ENCODE results near the gene POLA1.

Gene POLA1

DNA sequence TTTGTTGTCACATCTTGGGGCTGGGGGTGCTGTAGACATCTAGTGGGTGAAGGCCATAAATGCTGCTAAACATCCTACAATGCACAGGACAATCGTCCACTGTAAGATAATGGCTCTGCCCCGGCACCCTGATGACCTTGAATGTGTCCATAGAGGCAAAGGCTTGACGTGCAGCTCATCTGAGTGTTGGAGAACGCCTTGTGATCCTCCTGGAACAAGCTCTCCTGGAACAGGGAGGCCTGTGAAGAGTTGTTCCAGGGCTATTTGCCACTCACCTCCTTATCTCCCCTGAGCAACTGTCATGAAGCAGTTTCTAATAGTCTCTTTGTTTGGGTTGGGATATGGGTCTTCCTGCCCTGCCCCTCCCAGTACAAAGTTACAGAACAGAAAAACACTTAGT, 31.4 kb upstream of the POLA1 start:
- H3K4ac ChIP-seq (ENCODE audit: low read length): no peak overlapping the region

DNA sequence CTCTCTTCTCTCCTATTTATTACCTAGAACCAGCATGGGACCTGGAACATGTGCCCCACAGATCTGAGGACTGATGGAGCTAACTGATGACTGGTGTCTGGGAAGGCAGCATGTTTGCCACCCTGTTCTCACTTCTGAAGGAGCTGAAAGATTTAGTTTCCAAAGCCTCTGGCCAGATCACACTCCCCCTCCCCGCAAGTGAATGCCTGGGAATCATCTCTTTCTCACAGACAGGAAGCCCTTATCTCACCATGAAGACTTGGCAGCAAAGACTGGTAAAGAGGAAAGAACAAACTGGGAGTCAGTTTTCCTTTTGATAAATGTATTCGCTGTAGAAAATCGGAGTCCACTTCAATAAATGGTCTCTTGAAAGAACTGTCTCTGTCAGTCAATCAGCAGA, 25.6 kb upstream of the POLA1 start:
- no peak overlapping the region for H3K14ac ChIP-seq (ENCODE audit: low read length)
- WGBS, 2 donors (ENCODE audit: extremely low coverage in 2 of 2, insufficient read length in 2 of 2, insufficient replicate concordance in 1 of 2): no CpG with 5 or more reads among the region's 3 CpGs
- H2BK12ac ChIP-seq (ENCODE audit: low read length): no peak overlapping the region
- no peak overlapping the region for H2AFZ ChIP-seq (ENCODE audit: low read length)
- no peak for DNase-seq (ENCODE audit: low spot score)
- H2BK120ac ChIP-seq (ENCODE audit: low read depth, low read length): no peak overlapping the region
- no peak overlapping the region for H3K4me3 ChIP-seq (ENCODE audit: low read length in 2 of 2)
- H3K27me3 ChIP-seq (ENCODE audit: control insufficient read depth in 3 of 3, insufficient read depth in 3 of 3, low read depth in 1 of 3, low read length in 3 of 3): no peaks in the 10 kb centered on the region
- no peak overlapping the region for H4K8ac ChIP-seq (ENCODE audit: low read depth, low read length)
- H4K91ac ChIP-seq (ENCODE audit: low read depth, low read length, poor library complexity): no peak overlapping the region
- H3K9me3 ChIP-seq (replicated peaks in 1 of 2; ENCODE audit: control insufficient read depth in 2 of 2, insufficient read depth in 1 of 2, low read depth in 1 of 2, low read length in 2 of 2): no peaks in the 10 kb centered on the region
- H3K4me2 ChIP-seq (ENCODE audit: insufficient read depth, low read length, poor library complexity, severe bottlenecking): no peak overlapping the region
- peaks cover 0 to 1% of the 10 kb centered on the region in 2 donors for H3K4me1 ChIP-seq (ENCODE audit: control insufficient read depth in 2 of 2, insufficient read depth in 1 of 2, low read depth in 1 of 2, low read length in 2 of 2)
- H3K9ac ChIP-seq (ENCODE audit: low read depth, low read length, poor library complexity): no peak overlapping the region
- H3K4ac ChIP-seq (ENCODE audit: low read length): no peak overlapping the region
- no peaks in the 10 kb centered on the region for H3K36me3 ChIP-seq (replicated peaks in 1 of 2; ENCODE audit: control insufficient read depth in 2 of 2, insufficient read depth in 2 of 2, low read length in 2 of 2)
- H2BK5ac ChIP-seq (ENCODE audit: low read length): no peak overlapping the region
- no peak overlapping the region for H3K27ac ChIP-seq (replicated peaks; ENCODE audit: low read length)
- H2AK5ac ChIP-seq (ENCODE audit: low read depth, low read length): no peak overlapping the region
- H2BK15ac ChIP-seq (ENCODE audit: low read length): no peak overlapping the region
- H3K18ac ChIP-seq (ENCODE audit: low read length): no peak overlapping the region
- no peak overlapping the region for H3K23ac ChIP-seq (ENCODE audit: low read depth, low read length, poor library complexity)
- H3K79me1 ChIP-seq (ENCODE audit: low read depth, low read length): peaks cover 2% of the 10 kb centered on the region

More for the DNA sequence above, 31.4 kb upstream of the POLA1 start:
- Histone ChIP-seq H2AK5ac (ENCODE audit: low read depth, low read length) (no peak overlapping the region), H3K4me3 (ENCODE audit: low read length in 2 of 2) (no peak overlapping the region), H4K8ac (ENCODE audit: low read depth, low read length) (no peak overlapping the region), H3K27me3 (ENCODE audit: control insufficient read depth in 3 of 3, insufficient read depth in 3 of 3, low read depth in 1 of 3, low read length in 3 of 3) (no peaks in the 10 kb centered on the region), H3K14ac (ENCODE audit: low read length) (no peak overlapping the region), H3K9me3 (replicated peaks in 1 of 2; ENCODE audit: control insufficient read depth in 2 of 2, insufficient read depth in 1 of 2, low read depth in 1 of 2, low read length in 2 of 2) (no peaks in the 10 kb centered on the region), H3K4me1 (ENCODE audit: control insufficient read depth in 2 of 2, insufficient read depth in 1 of 2, low read depth in 1 of 2, low read length in 2 of 2) (peaks cover 2% of the 10 kb centered on the region in 2 donors), H3K18ac (ENCODE audit: low read length) (no peak overlapping the region), H3K36me3 (replicated peaks in 1 of 2; ENCODE audit: control insufficient read depth in 2 of 2, insufficient read depth in 2 of 2, low read length in 2 of 2) (no peaks in the 10 kb centered on the region), H2AFZ (ENCODE audit: low read length) (no peak overlapping the region), H2BK15ac (ENCODE audit: low read length) (no peak overlapping the region), H2BK5ac (ENCODE audit: low read length) (no peak overlapping the region), H2BK120ac (ENCODE audit: low read depth, low read length) (no peak overlapping the region), H3K9ac (ENCODE audit: low read depth, low read length, poor library complexity) (no peak overlapping the region), H2BK12ac (ENCODE audit: low read length) (no peak overlapping the region), H3K4me2 (ENCODE audit: insufficient read depth, low read length, poor library complexity, severe bottlenecking) (no peak overlapping the region), H3K23ac (ENCODE audit: low read depth, low read length, poor library complexity) (no peak overlapping the region), H4K91ac (ENCODE audit: low read depth, low read length, poor library complexity) (no peak overlapping the region), H3K27ac (replicated peaks; ENCODE audit: low read length) (no peak overlapping the region), H3K79me1 (ENCODE audit: low read depth, low read length) (no peaks in the 10 kb centered on the region)
- WGBS, 2 donors (ENCODE audit: extremely low coverage in 2 of 2, insufficient read length in 2 of 2, insufficient replicate concordance in 1 of 2): no CpG with 5 or more reads among the region's 4 CpGs
- no peak for DNase-seq (ENCODE audit: low spot score)

DNA sequence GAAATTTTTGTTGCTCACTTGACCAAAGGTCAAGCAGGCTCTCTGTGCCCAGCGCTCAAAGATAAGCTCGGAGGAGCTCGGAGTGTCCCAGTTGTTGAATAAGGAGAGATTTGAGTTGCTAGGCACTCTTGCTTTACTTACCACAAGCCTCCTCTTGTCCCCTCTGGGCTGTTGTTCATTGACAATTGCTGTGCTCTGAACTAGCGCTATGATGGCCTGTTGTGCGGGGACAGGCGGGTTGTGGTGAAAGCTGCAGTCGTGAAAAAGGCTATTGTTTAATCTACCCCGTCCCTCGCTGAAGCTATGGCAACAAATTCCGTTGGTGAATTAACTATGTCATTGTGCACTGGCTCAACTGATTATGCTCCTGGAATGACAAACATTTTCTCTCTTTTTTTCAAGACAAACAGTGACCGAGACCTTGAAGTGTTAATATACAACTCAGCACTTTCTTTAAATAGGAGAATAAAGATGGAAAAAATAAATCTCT, 21.0 kb upstream of the POLA1 start:
- Histone ChIP-seq H2BK15ac (ENCODE audit: low read length) (no peak overlapping the region), H3K4me3 (ENCODE audit: low read length in 2 of 2) (peak overlapping the region in 1 of 2 donors; percentile 25), H3K18ac (ENCODE audit: low read length) (no peak overlapping the region), H4K8ac (ENCODE audit: low read depth, low read length) (no peak overlapping the region), H3K79me1 (ENCODE audit: low read depth, low read length) (peaks cover 2% of the 10 kb centered on the region), H3K9ac (ENCODE audit: low read depth, low read length, poor library complexity) (no peak overlapping the region), H2AK5ac (ENCODE audit: low read depth, low read length) (no peak overlapping the region), H3K27me3 (ENCODE audit: control insufficient read depth in 3 of 3, insufficient read depth in 3 of 3, low read depth in 1 of 3, low read length in 3 of 3) (no peaks in the 10 kb centered on the region), H2BK5ac (ENCODE audit: low read length) (no peak overlapping the region), H2AFZ (ENCODE audit: low read length) (peak overlapping the region; percentile 46), H3K4me2 (ENCODE audit: insufficient read depth, low read length, poor library complexity, severe bottlenecking) (no peak overlapping the region), H3K4ac (ENCODE audit: low read length) (no peak overlapping the region), H3K9me3 (replicated peaks in 1 of 2; ENCODE audit: control insufficient read depth in 2 of 2, insufficient read depth in 1 of 2, low read depth in 1 of 2, low read length in 2 of 2) (no peaks in the 10 kb centered on the region), H3K14ac (ENCODE audit: low read length) (no peak overlapping the region), H3K4me1 (ENCODE audit: control insufficient read depth in 2 of 2, insufficient read depth in 1 of 2, low read depth in 1 of 2, low read length in 2 of 2) (peaks cover 0 to 4% of the 10 kb centered on the region in 2 donors), H2BK120ac (ENCODE audit: low read depth, low read length) (no peak overlapping the region), H3K36me3 (replicated peaks in 1 of 2; ENCODE audit: control insufficient read depth in 2 of 2, insufficient read depth in 2 of 2, low read length in 2 of 2) (no peaks in the 10 kb centered on the region), H3K23ac (ENCODE audit: low read depth, low read length, poor library complexity) (no peak overlapping the region), H2BK12ac (ENCODE audit: low read length) (no peak overlapping the region), H4K91ac (ENCODE audit: low read depth, low read length, poor library complexity) (no peak overlapping the region), H3K27ac (replicated peaks; ENCODE audit: low read length) (peak overlapping the region; percentile 44)
- DNase-seq (ENCODE audit: low spot score): peak; percentile 32
- no CpG with 5 or more reads among the region's 11 CpGs for WGBS, 2 donors (ENCODE audit: extremely low coverage in 2 of 2, insufficient read length in 2 of 2, insufficient replicate concordance in 1 of 2)

DNA sequence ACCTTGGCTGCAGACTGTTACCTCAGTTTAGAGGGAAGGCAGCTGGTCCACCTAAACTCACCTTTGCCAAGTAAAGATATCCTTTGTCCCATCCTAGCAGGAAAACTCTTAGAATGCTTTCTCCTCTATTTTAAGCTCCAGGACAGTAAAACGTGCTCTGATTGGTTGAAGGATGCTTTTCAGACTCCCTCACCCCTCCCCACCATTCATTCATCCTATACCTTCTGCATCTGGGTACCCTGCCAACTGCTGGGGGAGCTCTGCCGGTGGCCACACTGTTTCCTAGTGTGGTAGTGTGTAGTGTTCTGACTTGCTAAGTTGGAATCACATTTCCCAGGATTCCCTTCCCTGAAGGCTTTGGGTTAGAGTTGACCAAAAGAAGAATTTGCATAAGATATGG, 20.3 kb upstream of the POLA1 start:
- Histone ChIP-seq H3K27me3 (ENCODE audit: control insufficient read depth in 3 of 3, insufficient read depth in 3 of 3, low read depth in 1 of 3, low read length in 3 of 3) (no peaks in the 10 kb centered on the region), H2BK12ac (ENCODE audit: low read length) (no peak overlapping the region), H2BK5ac (ENCODE audit: low read length) (no peak overlapping the region), H3K36me3 (replicated peaks in 1 of 2; ENCODE audit: control insufficient read depth in 2 of 2, insufficient read depth in 2 of 2, low read length in 2 of 2) (no peaks in the 10 kb centered on the region), H3K4ac (ENCODE audit: low read length) (no peak overlapping the region), H3K4me2 (ENCODE audit: insufficient read depth, low read length, poor library complexity, severe bottlenecking) (no peak overlapping the region), H2AK5ac (ENCODE audit: low read depth, low read length) (no peak overlapping the region), H3K79me1 (ENCODE audit: low read depth, low read length) (peaks cover 2% of the 10 kb centered on the region), H3K27ac (replicated peaks; ENCODE audit: low read length) (no peak overlapping the region), H3K18ac (ENCODE audit: low read length) (no peak overlapping the region), H4K8ac (ENCODE audit: low read depth, low read length) (no peak overlapping the region), H3K14ac (ENCODE audit: low read length) (no peak overlapping the region), H2BK120ac (ENCODE audit: low read depth, low read length) (no peak overlapping the region), H4K91ac (ENCODE audit: low read depth, low read length, poor library complexity) (no peak overlapping the region), H2BK15ac (ENCODE audit: low read length) (no peak overlapping the region), H3K4me3 (ENCODE audit: low read length in 2 of 2) (no peak overlapping the region), H3K9ac (ENCODE audit: low read depth, low read length, poor library complexity) (no peak overlapping the region), H3K23ac (ENCODE audit: low read depth, low read length, poor library complexity) (no peak overlapping the region), H3K9me3 (replicated peaks in 1 of 2; ENCODE audit: control insufficient read depth in 2 of 2, insufficient read depth in 1 of 2, low read depth in 1 of 2, low read length in 2 of 2) (no peaks in the 10 kb centered on the region), H3K4me1 (ENCODE audit: control insufficient read depth in 2 of 2, insufficient read depth in 1 of 2, low read depth in 1 of 2, low read length in 2 of 2) (peaks cover 0 to 3% of the 10 kb centered on the region in 2 donors), H2AFZ (ENCODE audit: low read length) (peak overlapping the region; percentile 43)
- no CpG with 5 or more reads among the region's 2 CpGs for WGBS, 2 donors (ENCODE audit: extremely low coverage in 2 of 2, insufficient read length in 2 of 2, insufficient replicate concordance in 1 of 2)
- DNase-seq (ENCODE audit: low spot score): no peak

All from neuronal stem cell (in vitro differentiated cells).